Ascending aorta (tissue), 2 donors: Measurements from ENCODE around the gene FGF11. TPM values are rescaled to one million over a fixed set of nuclear protein-coding genes. Genes with fewer than 3 reads are reported as not detected.

ENCODE experiments used
- DNase-seq, 2 donors: peaks; one replicate each; pipeline ENCODE4 v3.0.0-alpha.2; 2019; ENCODE audit warnings: low spot score in 2 of 2
- H3K27ac ChIP-seq, 2 donors: fragments of 200-600 bp; sonication (generic); one replicate each; pipeline ENCODE4 v1.5.1; 2016 to 2017; ENCODE audit warnings: mild to moderate bottlenecking in 1 of 2
- H3K27me3 ChIP-seq: fragments of 200-600 bp; sonication (generic); one replicate; pipeline ENCODE4 v1.5.1; 2017
- H3K36me3 ChIP-seq, 2 donors: fragments of 200-600 bp; sonication (generic); one replicate each; pipeline ENCODE4 v1.5.1; 2016
- H3K4me1 ChIP-seq, 2 donors: fragments of 200-600 bp; sonication (generic); one replicate each; pipeline ENCODE4 v1.5.1; 2016 to 2017; ENCODE audit warnings: mild to moderate bottlenecking in 1 of 2
- H3K4me3 ChIP-seq, 2 donors: fragments of 200-600 bp; sonication (generic); one replicate each; pipeline ENCODE4 v1.5.1; 2016 to 2017; ENCODE audit warnings: mild to moderate bottlenecking in 1 of 2
- H3K9me3 ChIP-seq, 2 donors: fragments of 200-600 bp; sonication (generic); one replicate each; pipeline ENCODE4 v1.5.1; 2016
- intact Hi-C: fragments of 100-400 bp; cut with DNase I; formaldehyde crosslinking; loops from one replicate; pipeline ENCODE4 v1.15.1; 2023
- total RNA-seq: library from RNA; depleted of rRNA; stranded (reverse); fragments of >200 nt; gene quantifications from one replicate; pipeline ENCODE4 v1.1.0, GENCODE V29; 2016
- TF ChIP-seq, protein P1 (sequence below), 3 experiments: fragments of 200-600 bp in 2 of 3; fragments of 450-650 bp in 1 of 3; sonication (generic) in 2 of 3; IDR thresholded peaks; one replicate each; pipeline ENCODE4 v1.5.1; 2016 to 2019; ENCODE audit warnings: antibody characterized with exemption in 3 of 3, mild to moderate bottlenecking in 1 of 3, moderate library complexity in 1 of 3

The FGF11 gene
- total RNA-seq, 1 donor from 2014 or later: 0.32 TPM

- Histone ChIP-seq H3K4me1 (peaks cover 0 to 22% of the 10 kb centered on the region in 2 donors), H3K27me3 (no peaks in the 10 kb centered on the region), H3K9me3 (no peaks in the 10 kb centered on the region), H3K27ac (peak overlapping the region; percentile 87 to 92), H3K36me3 (no peaks in the 10 kb centered on the region), H3K4me3 (peak overlapping the region; percentile 69 to 85)
- intact Hi-C loops: loop anchor here (1.0 to 10.0 kb wide), 2 partner anchors 73 to 281 kb away; partner anchors contain the start of genes TP53 and WRAP53
- TF ChIP-seq, protein P1, sequence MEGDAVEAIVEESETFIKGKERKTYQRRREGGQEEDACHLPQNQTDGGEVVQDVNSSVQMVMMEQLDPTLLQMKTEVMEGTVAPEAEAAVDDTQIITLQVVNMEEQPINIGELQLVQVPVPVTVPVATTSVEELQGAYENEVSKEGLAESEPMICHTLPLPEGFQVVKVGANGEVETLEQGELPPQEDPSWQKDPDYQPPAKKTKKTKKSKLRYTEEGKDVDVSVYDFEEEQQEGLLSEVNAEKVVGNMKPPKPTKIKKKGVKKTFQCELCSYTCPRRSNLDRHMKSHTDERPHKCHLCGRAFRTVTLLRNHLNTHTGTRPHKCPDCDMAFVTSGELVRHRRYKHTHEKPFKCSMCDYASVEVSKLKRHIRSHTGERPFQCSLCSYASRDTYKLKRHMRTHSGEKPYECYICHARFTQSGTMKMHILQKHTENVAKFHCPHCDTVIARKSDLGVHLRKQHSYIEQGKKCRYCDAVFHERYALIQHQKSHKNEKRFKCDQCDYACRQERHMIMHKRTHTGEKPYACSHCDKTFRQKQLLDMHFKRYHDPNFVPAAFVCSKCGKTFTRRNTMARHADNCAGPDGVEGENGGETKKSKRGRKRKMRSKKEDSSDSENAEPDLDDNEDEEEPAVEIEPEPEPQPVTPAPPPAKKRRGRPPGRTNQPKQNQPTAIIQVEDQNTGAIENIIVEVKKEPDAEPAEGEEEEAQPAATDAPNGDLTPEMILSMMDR (IDR thresholded peaks at IDR 0.05): no peak
- no peak for DNase-seq
Observed at GRCh38 chr17:7403727-7403976, 35.7 kb upstream of the FGF11 start.

GRCh38 chr17:7403977-7404736, 35.2 kb upstream of the FGF11 start, which contains the start of gene TMEM256:
TMEM256 (minus strand) TSS chr17:7404097; CDS start chr17:7404084, 13 bp downstream.
- no peaks in the 10 kb centered on the region for H3K9me3 ChIP-seq
- H3K27ac ChIP-seq: peak within 1 kb of the TSS; percentile 89 to 92
- DNase-seq: peak; percentile 97 to 100
- H3K27me3 ChIP-seq: no peaks in the 10 kb centered on the region
- peaks cover 0 to under 1% of the 10 kb centered on the region in 2 donors for H3K36me3 ChIP-seq
- H3K4me3 ChIP-seq: peak within 1 kb of the TSS; percentile 69 to 85
- H3K4me1 ChIP-seq: peaks cover 0 to 22% of the 10 kb centered on the region in 2 donors
- TF ChIP-seq, protein P1 (IDR thresholded peaks at IDR 0.05): peak in 2 of 3 experiments; percentile 5 to 25
- intact Hi-C loops: loop anchor here (1.0 to 10.0 kb wide), 7 partner anchors 10 to 281 kb away; partner anchors contain the start of genes PLSCR3, POLR2A, SENP3 and TMEM102

- intact Hi-C loops: loop anchor here (1.0 to 10.0 kb wide), 6 partner anchors 11 to 280 kb away; partner anchors contain the start of genes PLSCR3, POLR2A, SENP3 and TMEM102
- peaks cover 0 to 7% of the 10 kb centered on the region in 2 donors for H3K36me3 ChIP-seq
- no peaks in the 10 kb centered on the region for H3K9me3 ChIP-seq
- peak in 1 of 2 donors; percentile 86 for DNase-seq
- TF ChIP-seq, protein P1 (IDR thresholded peaks at IDR 0.05): no peak
- H3K27me3 ChIP-seq: no peaks in the 10 kb centered on the region
- H3K4me1 ChIP-seq: peaks cover 0 to 22% of the 10 kb centered on the region in 2 donors
- peak overlapping the region; percentile 89 to 92 for H3K27ac ChIP-seq
- H3K4me3 ChIP-seq: peak overlapping the region; percentile 67 to 85
Observed at GRCh38 chr17:7404737-7405349, 34.5 kb upstream of the FGF11 start.

GRCh38 chr17:7405350-7406234, 33.7 kb upstream of the FGF11 start:
- peak overlapping the region; percentile 67 to 85 for H3K4me3 ChIP-seq
- peaks cover 0 to 22% of the 10 kb centered on the region in 2 donors for H3K4me1 ChIP-seq
- intact Hi-C loops: loop anchor here (2.0 to 10.0 kb wide), 2 partner anchors 155 to 279 kb away; partner anchors contain the start of genes SENP3, TP53 and WRAP53
- peak overlapping the region; percentile 89 to 92 for H3K27ac ChIP-seq
- TF ChIP-seq, protein P1 (IDR thresholded peaks at IDR 0.05): no peak
- H3K27me3 ChIP-seq: no peaks in the 10 kb centered on the region
- peaks cover 0 to 7% of the 10 kb centered on the region in 2 donors for H3K36me3 ChIP-seq
- DNase-seq: no peak
- no peaks in the 10 kb centered on the region for H3K9me3 ChIP-seq

GRCh38 chr17:7406235-7406825, 33.0 kb upstream of the FGF11 start:
- peaks cover 0 to 22% of the 10 kb centered on the region in 2 donors for H3K4me1 ChIP-seq
- H3K27ac ChIP-seq: peak overlapping the region; percentile 89 to 92
- H3K27me3 ChIP-seq: no peaks in the 10 kb centered on the region
- TF ChIP-seq, protein P1 (IDR thresholded peaks at IDR 0.05): no peak
- intact Hi-C loops: loop anchor here (10.0 kb wide), 1 partner anchor 278 kb away; the partner anchor contains the start of genes TP53 and WRAP53
- peaks cover 0 to 7% of the 10 kb centered on the region in 2 donors for H3K36me3 ChIP-seq
- peak overlapping the region in 1 of 2 donors; percentile 85 for H3K4me3 ChIP-seq
- no peak for DNase-seq
- no peaks in the 10 kb centered on the region for H3K9me3 ChIP-seq
